AG09309 (cell line): ENCODE data around the gene BICRAL.

Experiments used
- DNase-seq: peaks from one replicate; pipeline ENCODE4 v3.0.0-alpha.2; 2010; ENCODE audit warnings: low read depth
- H3K4me3 ChIP-seq: 2 replicates; pipeline ENCODE4 v1.5.1; 2011; ENCODE audit warnings: mild to moderate bottlenecking, low read depth, low read length, moderate library complexity; ENCODE audit not compliant: control insufficient read depth
- CTCF ChIP-seq: IDR thresholded peaks from 2 replicates; pipeline ENCODE4 v1.5.1; 2011; ENCODE audit warnings: mild to moderate bottlenecking, low read depth, low read length, inconsistent platforms; ENCODE audit not compliant: insufficient read depth, control insufficient read depth; ENCODE audit errors: missing control alignments

BICRAL gene

GRCh38 chr6:42860036-42860435 lies 78.2 kb downstream of the BICRAL start:
- no peak for TF ChIP-seq CTCF
- no peak for DNase-seq
- no peak overlapping the region for H3K4me3 ChIP-seq

DNA sequence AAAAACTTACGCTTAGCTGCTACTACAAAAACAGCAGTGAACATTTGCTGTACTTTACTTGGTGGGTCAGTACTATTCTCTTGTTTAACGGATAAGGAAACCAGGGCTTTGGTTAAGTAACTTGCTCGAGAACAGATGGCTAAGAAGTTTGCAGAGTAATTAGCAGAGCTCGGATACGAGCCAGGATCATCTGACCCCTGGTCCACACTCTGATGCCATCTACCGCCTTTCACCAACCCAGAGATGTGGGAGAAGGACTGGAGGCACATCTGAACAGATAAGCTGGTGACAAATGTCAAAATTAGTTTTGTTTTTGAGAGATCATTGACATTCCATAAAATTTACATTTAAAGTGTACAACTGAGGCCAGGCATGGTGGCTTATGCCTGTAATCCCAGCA lies 78.6 kb downstream of the BICRAL start:
- no peak for DNase-seq
- H3K4me3 ChIP-seq, result no peak overlapping the region
- no peak for TF ChIP-seq CTCF

DNA sequence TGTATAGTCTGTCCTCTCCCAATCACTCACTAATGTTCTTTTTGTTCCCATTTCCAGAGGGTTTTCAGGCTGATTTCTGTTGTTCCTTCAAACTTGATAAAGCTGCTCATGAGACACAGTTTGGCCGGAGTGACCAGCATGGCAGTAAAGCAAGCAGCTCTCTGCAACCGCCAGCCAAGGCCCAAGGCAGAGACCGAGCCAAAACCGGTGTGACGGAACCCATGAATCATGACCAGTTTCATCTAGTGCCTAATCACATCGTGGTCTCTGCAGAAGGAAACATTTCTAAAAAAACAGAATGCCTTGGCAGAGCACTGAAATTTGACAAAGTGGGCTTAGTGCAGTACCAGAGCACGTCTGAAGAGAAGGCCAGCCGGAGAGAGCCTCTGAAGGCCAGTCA lies 82.8 kb downstream of the BICRAL start:
- no peak for DNase-seq
- no peak for TF ChIP-seq CTCF
- H3K4me3 ChIP-seq, result no peak overlapping the region

DNA sequence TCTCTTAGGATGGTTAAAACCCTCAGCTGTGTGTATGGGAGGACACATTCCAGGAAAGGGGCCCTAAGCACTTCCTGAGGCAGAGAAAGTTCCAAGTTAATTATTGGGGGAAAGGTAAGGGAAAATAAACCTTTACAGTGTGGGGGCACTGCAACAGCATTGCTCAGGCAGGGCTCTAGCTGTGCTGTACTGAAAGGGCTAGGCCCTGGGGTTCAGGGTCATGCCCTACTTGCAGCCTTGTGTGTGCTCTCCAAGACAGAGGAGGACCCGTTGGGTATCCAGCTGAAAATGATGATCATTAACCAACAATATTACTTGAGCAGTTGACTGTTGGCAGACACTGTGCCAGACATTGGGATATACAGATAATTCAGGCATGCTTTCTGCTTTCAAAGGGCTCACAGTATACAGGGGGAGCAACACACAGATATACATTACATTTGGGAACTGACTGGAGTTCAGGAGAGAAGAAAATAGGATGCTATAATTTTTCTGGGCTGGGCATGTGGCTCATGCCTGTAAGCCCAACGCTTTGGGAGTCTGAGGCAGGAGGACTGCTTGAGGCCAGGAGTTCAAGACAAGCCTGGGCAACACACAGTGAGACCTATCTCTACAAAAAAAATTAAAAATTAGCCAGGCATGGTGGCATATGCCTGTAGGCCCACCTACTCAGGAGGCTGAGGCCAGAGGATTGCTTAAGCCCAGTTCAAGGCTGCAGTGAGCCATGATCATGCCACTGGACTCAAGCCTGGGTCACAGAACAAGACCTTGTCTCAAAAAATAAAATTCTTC lies 88.5 kb downstream of the BICRAL start:
- no peak for DNase-seq

GRCh38 chr6:42871711-42872110 lies 89.9 kb downstream of the BICRAL start:
- no peak overlapping the region for H3K4me3 ChIP-seq
- no peak for DNase-seq
- TF ChIP-seq CTCF, result no peak

More for the DNA sequence above, 88.5 kb downstream of the BICRAL start:
- H3K4me3 ChIP-seq, result no peak overlapping the region
- no peak for TF ChIP-seq CTCF

- DNase-seq, result no peak
- H3K4me3 ChIP-seq, result no peak overlapping the region
- TF ChIP-seq CTCF, result no peak
Measured at GRCh38 chr6:42873313-42873712, 91.5 kb downstream of the BICRAL start.
